RWPE1 (cell line): Measurements from ENCODE around the gene PCCA.

ENCODE experiments used
- CTCF ChIA-PET: fragments of 350-600 bp; sonication (Branson Sonifier 250); formaldehyde crosslinking; extraction: SDS; loops from one replicate; lab custom pipeline; 2021; lab: Yijun Ruan, JAX
- POLR2A ChIA-PET: fragments of 400-600 bp; formaldehyde crosslinking; extraction: SDS; loops from one replicate; lab custom pipeline; 2020; ENCODE audit warnings: antibody characterized with exemption; ENCODE audit not compliant: low non-redundant PET; lab: Yijun Ruan, JAX
- DNase-seq: peaks from one replicate; pipeline ENCODE4 v3.0.0; 2012; ENCODE audit warnings: low spot score
- H3K27ac ChIP-seq: fragments of 450-650 bp; 2 replicates; pipeline ENCODE4 v1.5.1; 2017
- TF ChIP-seq, protein P1 (sequence below): fragments of 450-650 bp; conservative IDR thresholded peaks from 2 replicates; pipeline ENCODE4 v1.5.1; 2017; ENCODE audit warnings: low read depth, mild to moderate bottlenecking

Gene PCCA

DNA sequence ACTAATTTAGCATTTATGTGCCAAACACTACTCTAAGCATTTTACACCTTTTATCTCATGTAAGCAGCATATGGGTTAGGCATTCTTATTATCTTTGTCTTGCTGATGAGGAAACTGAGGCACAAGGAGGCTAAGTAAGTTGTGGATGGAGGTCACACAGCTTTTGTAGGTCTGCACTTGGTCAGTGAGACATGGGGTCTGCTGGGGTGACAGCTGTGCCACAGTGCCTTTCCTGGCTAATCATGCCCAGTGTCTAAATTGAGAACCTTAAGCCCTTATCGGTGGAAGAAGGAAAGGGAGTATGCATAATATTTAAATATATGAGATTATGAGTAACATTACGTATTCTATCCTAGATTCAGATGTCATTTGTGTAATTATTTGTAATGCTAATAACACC, 273.5 kb downstream of the PCCA start:
- TF ChIP-seq, protein P1, sequence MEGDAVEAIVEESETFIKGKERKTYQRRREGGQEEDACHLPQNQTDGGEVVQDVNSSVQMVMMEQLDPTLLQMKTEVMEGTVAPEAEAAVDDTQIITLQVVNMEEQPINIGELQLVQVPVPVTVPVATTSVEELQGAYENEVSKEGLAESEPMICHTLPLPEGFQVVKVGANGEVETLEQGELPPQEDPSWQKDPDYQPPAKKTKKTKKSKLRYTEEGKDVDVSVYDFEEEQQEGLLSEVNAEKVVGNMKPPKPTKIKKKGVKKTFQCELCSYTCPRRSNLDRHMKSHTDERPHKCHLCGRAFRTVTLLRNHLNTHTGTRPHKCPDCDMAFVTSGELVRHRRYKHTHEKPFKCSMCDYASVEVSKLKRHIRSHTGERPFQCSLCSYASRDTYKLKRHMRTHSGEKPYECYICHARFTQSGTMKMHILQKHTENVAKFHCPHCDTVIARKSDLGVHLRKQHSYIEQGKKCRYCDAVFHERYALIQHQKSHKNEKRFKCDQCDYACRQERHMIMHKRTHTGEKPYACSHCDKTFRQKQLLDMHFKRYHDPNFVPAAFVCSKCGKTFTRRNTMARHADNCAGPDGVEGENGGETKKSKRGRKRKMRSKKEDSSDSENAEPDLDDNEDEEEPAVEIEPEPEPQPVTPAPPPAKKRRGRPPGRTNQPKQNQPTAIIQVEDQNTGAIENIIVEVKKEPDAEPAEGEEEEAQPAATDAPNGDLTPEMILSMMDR, result no peak
- CTCF ChIA-PET, result interaction anchor here (0.6 kb wide), 1 partner anchor 245 kb away, joined by 4 read pairs; no protein-coding TSS in a partner anchor
- DNase-seq, result no peak
- no peak overlapping the region for H3K27ac ChIP-seq
- POLR2A ChIA-PET, result no interaction called here

DNA sequence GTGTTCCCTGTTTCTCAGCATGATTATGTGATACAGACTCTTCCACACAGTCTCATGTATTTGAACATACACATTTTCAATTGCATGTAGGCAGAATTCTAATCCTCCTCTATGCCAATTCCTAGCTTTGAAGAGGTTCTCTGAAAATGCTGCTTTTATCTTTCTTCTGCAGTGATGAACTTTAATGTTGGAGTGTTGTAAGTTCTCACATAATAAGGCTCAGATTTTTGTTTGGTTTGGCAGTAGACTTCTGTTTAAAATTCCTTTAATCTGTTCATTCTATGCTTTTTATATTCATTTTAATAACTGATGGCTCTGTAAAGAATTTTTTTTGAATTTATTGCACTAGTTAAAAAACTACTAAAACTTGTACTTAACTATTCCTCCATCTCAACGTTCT, 273.9 kb downstream of the PCCA start:
- TF ChIP-seq, protein P1, result no peak
- POLR2A ChIA-PET, result no interaction called here
- H3K27ac ChIP-seq, result no peak overlapping the region
- CTCF ChIA-PET, result no interaction called here
- no peak for DNase-seq

DNA sequence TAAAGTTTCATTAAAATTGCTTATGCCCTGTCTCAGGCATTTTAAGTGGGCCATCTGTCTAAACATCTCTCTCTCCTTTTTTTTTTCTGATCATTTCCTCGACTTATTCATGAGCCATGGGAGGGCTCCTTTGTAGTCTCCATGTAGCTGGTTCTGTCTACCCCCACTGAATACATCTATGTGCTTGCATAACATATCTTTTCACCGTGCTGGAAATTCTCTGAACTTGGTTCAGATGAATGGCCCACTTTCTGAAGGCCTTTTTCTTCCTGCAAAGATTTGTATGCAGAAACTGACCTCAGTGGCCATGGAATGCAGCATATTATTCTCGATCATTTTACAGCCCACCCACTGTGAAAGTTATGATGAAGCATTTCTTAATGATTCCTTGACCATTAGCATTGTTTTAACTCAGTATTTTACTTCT, 274.4 kb downstream of the PCCA start:
- H3K27ac ChIP-seq, result no peak overlapping the region
- ChIA-PET POLR2A (no interaction called here), CTCF (no interaction called here)
- TF ChIP-seq, protein P1, result no peak
- no peak for DNase-seq

DNA sequence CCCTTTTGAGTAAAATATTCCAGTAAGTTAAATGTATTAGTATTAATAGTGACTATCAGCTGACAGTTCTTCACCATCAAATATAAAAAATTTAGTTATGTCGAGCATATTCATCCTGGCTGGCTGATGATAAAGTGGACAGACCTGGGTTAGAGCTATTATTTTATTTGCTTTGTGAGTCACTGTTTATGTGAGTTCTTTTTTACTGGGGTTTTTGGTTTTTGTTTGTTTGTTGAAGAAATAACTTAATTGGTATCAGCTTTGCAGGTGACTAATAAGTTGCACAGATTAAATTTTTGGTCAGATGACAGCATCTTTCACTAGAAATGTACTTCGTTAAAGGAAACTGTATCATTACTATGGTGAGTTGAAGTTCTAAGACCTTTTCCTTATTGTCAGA, 275.0 kb downstream of the PCCA start:
- DNase-seq, result peak; percentile 7
- TF ChIP-seq, protein P1, result no peak
- H3K27ac ChIP-seq, result no peak overlapping the region
- POLR2A ChIA-PET, result no interaction called here
- CTCF ChIA-PET, result interaction anchor here (0.6 kb wide), 1 partner anchor 179 kb away, joined by 3 read pairs; no protein-coding TSS in a partner anchor

DNA sequence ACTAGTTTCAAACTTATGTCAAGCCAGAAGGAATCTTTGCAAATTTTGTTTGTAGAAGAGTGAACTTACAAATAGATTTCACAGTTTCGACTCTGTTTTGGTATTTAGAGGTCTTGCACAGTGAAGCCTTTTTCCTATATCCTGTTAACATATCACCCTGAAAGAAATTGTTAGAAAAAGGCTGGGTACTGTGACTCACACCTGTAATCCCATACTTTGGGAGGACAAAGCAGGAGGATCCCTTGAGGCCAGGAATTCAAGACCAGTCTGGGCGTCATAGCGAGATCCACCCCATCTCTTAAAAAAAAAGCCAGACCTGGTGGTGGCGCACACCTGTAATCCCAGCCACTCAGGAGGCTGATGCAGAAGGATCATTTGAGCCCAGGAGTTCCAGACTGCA, 275.7 kb downstream of the PCCA start:
- ChIA-PET POLR2A (no interaction called here), CTCF (interaction anchor here (0.6 to 0.8 kb wide), 2 partner anchors 178 to 1216 kb away, joined by 3 read pairs; no protein-coding TSS in a partner anchor)
- DNase-seq, result no peak
- no peak overlapping the region for H3K27ac ChIP-seq
- TF ChIP-seq, protein P1, result no peak

DNA sequence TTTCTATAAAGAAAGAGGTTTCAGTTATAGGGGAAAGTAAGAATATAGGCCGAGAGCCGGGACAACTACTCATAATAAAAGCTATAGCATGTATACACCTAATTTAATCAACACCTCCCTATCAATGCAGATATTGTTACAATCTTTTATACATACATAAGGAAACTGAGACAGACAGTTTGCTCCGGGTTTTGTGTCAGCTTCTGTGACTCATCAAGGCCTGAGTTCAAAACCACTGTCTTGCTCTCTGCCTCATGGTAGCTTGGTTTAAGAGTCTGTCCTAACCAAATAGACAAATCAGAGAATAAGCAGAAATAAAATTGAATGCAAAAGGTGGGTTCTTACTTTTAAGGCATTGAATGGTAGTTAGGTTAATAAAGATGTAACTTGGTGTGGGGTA, 276.8 kb downstream of the PCCA start:
- H3K27ac ChIP-seq, result no peak overlapping the region
- TF ChIP-seq, protein P1, result no peak
- no peak for DNase-seq
- ChIA-PET POLR2A (no interaction called here), CTCF (no interaction called here)
